Left hindlimb (tissue), 1 donor: ENCODE results near the gene ADGRD1.

Source experiments
- DNase-seq: peaks from one replicate; pipeline ENCODE4 v3.0.0-alpha.2; 2018

The ADGRD1 gene

DNA sequence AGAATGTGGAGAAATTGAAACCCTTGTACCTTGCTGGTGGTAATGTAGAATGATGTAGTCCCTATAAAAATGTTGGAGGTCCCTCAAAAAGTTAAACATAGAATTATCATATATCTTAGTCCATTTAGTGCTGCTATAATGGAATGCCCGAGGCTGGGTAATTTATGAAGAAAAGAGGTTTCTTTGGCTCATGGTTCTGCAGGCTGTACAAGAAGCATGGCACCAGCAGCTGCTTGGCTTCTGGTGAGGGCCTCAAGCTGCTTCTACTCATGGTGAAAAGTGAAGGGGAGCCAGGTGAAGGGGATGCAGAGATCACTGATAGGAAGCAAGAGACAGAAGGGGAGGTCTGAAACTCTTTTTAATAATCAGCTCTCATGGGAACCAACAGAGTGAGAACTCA, 233.9 kb downstream of the ADGRD1 start:
- DNase-seq, result no peak

DNA sequence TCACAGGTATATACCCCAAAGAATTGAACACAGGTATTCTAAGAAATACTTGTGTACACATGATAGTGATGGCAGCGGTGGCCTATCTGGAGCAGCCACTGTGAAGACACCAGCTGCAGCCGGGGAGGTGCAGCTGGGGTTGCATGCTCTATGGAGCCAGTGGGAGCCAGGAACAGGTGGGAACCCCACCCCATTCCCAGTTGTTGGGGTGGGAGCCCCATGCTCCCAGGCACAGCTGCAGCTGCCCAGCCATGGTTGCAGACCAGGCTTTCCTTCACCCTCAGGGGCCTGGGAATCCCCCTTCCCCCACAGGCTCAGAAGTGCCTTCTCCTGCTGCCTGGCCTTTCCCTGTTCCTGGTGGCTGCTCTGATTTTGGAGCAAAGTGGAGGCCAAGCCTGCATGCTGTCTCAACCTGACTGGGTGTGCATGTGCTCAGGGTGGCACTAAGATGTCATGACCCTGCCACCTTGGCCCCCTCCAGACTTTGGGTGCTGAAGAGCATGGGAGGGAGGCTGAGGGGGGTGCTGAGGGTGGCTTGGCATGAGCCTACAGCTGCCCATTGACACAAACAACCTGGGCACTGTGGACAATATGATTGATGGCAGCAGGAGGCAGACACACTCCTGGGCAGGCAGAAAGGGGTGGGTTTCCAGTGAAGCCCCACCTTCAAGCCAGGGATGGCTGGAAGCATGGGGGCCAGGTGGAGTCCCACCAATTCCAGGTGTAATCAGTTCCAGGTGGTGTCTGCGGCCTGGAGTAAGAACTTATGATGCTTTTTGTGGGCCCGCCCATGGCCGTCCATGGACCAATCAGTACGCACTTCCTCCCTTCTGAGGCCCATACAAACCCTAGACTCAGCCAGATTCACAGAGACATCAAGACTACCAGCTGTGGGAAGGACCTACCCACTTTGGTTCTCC, 234.7 kb downstream of the ADGRD1 start:
- no peak for DNase-seq

DNA sequence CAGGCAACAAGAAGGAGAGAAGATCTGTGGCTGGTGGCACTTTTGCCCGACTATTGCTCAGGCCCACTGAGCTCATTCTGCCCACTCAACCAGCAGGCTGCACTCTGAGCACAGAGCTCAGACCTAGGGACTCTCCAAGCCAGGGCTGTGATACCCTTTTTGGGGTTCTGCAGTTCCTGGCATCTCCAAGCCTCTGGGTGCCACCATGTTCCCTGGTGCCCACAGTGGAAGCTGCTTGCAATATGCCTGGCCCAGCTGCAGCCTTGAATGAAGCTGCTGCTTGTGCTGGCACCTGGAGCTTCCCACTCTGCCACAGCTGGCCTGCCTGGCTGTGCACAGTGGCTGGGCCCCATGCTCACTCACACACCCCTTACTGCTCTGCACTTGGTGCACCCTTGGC, 236.1 kb downstream of the ADGRD1 start:
- DNase-seq, result no peak

DNA sequence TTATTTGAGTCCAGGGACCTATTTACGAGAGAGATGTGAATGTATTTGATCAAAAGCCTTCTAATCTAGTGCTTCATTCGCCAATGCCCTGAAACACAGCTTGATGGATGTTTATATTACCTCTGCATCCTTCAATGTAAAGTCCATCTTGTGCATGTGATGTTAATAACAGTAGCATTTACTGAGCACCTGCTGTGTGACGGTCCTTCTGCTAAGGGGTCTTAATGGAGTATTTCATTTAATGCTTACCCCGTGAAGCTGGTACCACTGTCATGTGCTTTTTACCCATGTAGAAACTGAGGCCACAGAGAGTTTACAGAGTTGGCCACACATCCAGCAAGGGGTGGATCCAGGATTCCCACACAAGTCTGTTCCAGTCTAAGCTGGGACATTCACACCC, 237.3 kb downstream of the ADGRD1 start:
- DNase-seq, result no peak
